Measurements from ENCODE around the gene TP63. TPM values are rescaled to one million over a fixed set of nuclear protein-coding genes. Genes with fewer than 3 reads are reported as not detected.

Gene TP63
- total and polyA plus RNA-seq, 2 donors (not counting 3 experiments of a cell fraction or from before 2014, with no cell fraction given): not detected

DNA sequence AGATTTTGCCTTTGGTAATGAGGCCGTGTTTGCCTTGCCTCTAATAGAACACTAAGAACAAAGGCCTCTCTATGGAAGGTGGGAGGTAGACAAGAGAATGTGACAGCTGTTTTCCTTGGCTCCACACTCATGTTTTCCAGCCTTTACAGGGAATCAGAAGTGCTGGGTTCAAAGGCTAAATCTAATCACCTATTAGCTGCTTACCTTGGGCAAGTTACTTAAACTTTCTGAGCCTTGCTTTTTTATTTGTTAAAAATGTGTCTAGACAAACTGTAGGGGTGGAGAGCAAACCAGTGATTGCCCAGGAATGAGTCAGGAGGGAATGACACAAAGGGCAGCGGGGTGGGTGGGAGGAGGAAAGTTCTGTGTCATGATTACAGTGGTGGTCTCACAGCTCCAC is 310.5 kb downstream of the TP63 start:
- H2AFZ ChIP-seq (ENCODE audit: low read depth, low read length): peak overlapping the region; percentile 74
- H3K79me2 ChIP-seq (ENCODE audit: control insufficient read depth, insufficient read depth, low read length): no peaks in the 10 kb centered on the region
- dilution Hi-C loops (cut with MboI; ENCODE audit: extremely low pct_ligation_motif_present, low sequenced_read_pairs): no loop called here
- intact Hi-C loops (cut with micrococcal nuclease): no loop called here
- H4K20me1 ChIP-seq (replicated peaks; ENCODE audit: control insufficient read depth, extremely low read depth, insufficient read depth, low read length): no peaks in the 10 kb centered on the region
- H3K27ac ChIP-seq (ENCODE audit: insufficient read depth, low read depth, low read length): peak overlapping the region; percentile 26
- TF ChIP-seq MYC (IDR thresholded peaks at IDR 0.05; ENCODE audit: low read depth, low read length): no peak
- no peak for TF ChIP-seq JUN (IDR thresholded peaks at IDR 0.05; ENCODE audit: borderline replicate concordance, insufficient read depth, insufficient read length, low read depth)
- no peak for TF ChIP-seq POLR2AphosphoS5 (IDR thresholded peaks at IDR 0.05; ENCODE audit: insufficient read depth, low read depth, low read length)
- TF ChIP-seq, protein P1, sequence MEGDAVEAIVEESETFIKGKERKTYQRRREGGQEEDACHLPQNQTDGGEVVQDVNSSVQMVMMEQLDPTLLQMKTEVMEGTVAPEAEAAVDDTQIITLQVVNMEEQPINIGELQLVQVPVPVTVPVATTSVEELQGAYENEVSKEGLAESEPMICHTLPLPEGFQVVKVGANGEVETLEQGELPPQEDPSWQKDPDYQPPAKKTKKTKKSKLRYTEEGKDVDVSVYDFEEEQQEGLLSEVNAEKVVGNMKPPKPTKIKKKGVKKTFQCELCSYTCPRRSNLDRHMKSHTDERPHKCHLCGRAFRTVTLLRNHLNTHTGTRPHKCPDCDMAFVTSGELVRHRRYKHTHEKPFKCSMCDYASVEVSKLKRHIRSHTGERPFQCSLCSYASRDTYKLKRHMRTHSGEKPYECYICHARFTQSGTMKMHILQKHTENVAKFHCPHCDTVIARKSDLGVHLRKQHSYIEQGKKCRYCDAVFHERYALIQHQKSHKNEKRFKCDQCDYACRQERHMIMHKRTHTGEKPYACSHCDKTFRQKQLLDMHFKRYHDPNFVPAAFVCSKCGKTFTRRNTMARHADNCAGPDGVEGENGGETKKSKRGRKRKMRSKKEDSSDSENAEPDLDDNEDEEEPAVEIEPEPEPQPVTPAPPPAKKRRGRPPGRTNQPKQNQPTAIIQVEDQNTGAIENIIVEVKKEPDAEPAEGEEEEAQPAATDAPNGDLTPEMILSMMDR (IDR thresholded peaks at IDR 0.05; ENCODE audit: extremely low read depth in 1 of 2, insufficient read depth in 1 of 2, low read depth in 1 of 2, low read length in 2 of 2): no peak
- TF ChIP-seq FOS (IDR thresholded peaks at IDR 0.05; ENCODE audit: borderline replicate concordance, insufficient read depth, low read length): peak; percentile 58
- TF ChIP-seq MAX (IDR thresholded peaks at IDR 0.05; ENCODE audit: insufficient read depth, insufficient read length): no peak
- no peaks in the 10 kb centered on the region for H3K9me3 ChIP-seq (replicated peaks; ENCODE audit: control insufficient read depth, insufficient read depth, low read length)
- H3K9me1 ChIP-seq (replicated peaks; ENCODE audit: control insufficient read depth, extremely low read depth, insufficient read depth, low read length): no peaks in the 10 kb centered on the region
- peak; percentile 53 for DNase-seq (ENCODE audit: low read depth, low spot score)
- CTCF ChIA-PET: interaction anchor here (1.9 kb wide), 1 partner anchor 33 kb away, joined by 7 read pairs; no protein-coding TSS in a partner anchor
- BruUV-seq (replicated peaks): no TSS peak
- peaks cover 16% of the 10 kb centered on the region for H3K4me1 ChIP-seq (ENCODE audit: control insufficient read depth, extremely low read depth, insufficient read depth, low read length)
- POLR2A ChIA-PET: no interaction called here
- no peak overlapping the region for H3K9ac ChIP-seq (replicated peaks; ENCODE audit: extremely low read depth, insufficient read depth, low read length)
- no peak for FAIRE-seq
- no peaks in the 10 kb centered on the region for H3K27me3 ChIP-seq (ENCODE audit: control insufficient read depth in 2 of 2, insufficient read depth in 2 of 2, low read length in 2 of 2)
- H3K4me2 ChIP-seq (ENCODE audit: insufficient read depth, low read length): no peak overlapping the region
- H3K4me3 ChIP-seq (replicated peaks in 1 of 3; ENCODE audit: insufficient read depth in 1 of 3, low read depth in 1 of 3, low read length in 3 of 3): no peak overlapping the region
- H3K36me3 ChIP-seq (ENCODE audit: control insufficient read depth in 2 of 2, extremely low read depth in 1 of 2, insufficient read depth in 2 of 2, low read length in 2 of 2): no peaks in the 10 kb centered on the region

Data from endothelial cell of umbilical vein (primary cell).